HG03565 (cell line): ENCODE results near the gene SLC38A1.
A peak's percentile ranks its signal among the peaks of the same experiment; 100 is the strongest.
"Not testable (repeated sequence)": the region's sequence is repeated elsewhere in the genome, so short reads cannot be mapped to it uniquely, and the experiment has no call there.

Source experiments
- ATAC-seq: cut with Tn5 transposase; IDR thresholded peaks from one replicate; pipeline ENCODE4 v1.9.1; 2021; ENCODE audit warnings: mild to moderate bottlenecking, moderate library complexity; ENCODE audit not compliant: unreplicated experiment

Gene SLC38A1

DNA sequence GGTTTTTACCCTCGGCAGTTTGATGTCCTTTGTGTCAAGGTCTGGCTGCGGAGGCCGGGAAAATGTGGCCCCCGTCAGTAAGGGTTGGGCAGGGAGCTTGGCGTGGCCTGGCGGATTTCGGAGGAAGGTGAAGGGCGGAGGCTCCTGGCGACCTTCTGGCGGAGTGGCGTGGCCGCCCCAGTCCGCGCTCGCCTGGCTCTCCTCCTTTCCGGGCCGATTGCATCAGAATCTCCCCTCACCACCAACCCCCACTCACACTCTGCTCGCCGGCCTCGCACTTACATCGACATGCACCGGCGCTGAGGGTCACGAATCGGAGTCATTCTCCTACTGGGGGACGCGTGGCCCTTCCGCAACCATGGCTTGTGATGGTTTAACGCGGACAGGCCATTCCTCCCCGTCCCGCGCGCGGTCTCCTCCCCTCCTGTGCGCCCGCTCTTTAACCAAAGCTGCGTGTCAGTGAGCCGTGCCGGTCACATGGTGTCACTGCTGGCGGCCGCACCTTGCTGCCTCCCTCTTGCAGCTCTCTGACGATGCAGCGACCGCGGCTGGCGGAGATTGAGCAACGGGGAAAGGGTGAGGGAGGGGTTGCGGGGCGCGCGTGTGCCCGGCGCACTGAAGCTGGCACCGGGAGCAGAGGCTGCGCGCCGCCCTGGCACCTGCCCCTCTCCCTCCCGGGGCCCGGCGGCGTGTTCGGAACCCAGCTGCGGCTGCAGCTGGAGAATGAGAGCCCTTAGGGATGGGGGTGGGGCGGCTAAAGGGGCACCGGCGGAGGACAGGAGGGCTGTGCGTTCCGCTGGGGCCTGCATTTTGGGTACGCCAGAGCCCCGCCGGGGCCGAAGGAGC is at the start of gene SLC38A1:
Gene SLC38A1 (minus strand): TSS at position 461 of the 846 bp plus-strand sequence. CDS start 29,243 bp downstream, outside the sequence.
- ATAC-seq = peak; percentile 58

DNA sequence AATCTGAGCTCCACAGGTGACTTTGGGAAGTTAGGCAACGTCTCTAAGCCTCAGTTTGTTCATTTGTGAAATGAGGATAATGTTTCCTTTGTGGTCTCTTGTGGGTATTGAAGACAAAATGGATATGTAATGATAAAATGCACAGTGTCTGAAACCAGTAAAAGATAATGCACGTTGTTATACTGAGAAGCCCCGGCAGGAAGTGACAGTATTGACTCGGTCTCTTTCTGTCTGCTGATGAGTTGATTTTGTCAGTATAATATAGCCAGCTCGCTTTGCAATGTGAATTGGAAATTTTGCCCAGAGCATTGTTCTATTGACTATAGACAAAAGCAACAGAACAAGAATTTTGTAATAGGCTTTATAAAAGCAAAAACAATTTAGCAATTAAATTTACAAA is 49.2 kb upstream of the SLC38A1 start:
- ATAC-seq = no peak

DNA sequence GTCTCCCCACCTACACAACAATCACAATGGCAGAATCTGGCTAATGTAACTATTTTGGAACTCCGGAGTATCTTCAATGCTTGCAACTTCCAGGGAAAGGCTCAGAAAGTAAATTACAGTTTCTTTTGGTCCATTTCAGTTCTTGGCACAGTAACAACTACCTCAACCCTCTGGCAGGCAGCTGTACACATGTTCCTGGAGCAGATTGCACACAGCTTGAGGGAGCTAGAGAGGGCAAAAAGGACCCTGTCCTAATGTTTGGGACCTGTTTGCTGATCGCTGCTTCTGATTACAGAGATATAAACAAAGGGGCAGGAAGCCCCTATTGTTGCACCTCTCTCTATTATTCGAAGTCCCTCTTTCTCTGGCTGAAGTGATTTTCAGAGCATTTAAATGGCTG is 35.2 kb upstream of the SLC38A1 start:
- no peak for ATAC-seq

DNA sequence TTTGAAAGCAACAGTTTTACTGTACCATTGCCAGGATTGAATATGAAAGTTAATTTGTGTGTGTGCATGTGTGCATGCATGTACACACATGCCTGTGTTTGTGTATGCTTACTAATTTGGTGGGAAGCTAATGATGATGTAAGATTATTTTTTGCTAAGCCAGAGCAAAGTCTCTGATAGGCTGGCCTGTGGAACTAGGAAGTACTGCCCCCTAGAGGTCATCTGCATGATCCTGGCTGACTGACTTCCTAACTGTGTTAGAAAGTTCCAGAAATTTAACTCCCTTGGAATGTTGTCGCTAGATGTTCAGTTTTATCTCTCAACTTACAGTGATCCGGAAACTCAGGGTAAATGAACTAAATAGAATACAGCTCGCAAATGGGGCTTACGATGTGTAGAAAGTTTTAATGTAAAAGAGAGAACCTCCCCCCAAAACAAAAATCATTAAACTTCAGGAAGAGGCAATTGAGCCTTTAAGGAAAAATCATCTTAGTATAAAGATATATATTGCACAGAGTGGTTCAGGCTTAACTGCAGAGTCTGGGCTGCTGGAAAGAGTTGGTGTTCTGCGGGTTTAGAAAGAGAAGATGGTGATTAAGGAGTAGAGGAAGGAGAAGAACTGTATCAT is 34.3 kb upstream of the SLC38A1 start:
- ATAC-seq = no peak

DNA sequence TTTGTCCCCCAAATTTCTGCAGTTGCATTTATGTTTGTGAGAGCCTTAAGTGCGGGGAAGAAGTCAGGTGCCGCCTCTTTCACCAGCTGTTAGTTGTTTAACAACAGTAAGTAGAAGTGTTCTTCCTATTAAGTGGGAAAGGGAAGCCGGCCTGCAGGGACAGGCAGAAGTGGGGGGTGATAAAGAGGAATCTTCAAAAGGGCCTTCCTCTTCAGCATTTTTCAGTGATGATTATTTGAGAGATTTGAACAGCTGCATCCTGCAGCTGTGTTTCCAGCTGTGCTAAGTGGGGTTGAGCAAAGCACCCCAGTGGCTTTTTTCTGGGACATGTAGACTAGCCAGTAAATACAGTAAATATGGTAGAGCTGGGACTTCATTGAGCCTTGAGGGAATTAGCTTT is 32.1 kb upstream of the SLC38A1 start:
- ATAC-seq = no peak

DNA sequence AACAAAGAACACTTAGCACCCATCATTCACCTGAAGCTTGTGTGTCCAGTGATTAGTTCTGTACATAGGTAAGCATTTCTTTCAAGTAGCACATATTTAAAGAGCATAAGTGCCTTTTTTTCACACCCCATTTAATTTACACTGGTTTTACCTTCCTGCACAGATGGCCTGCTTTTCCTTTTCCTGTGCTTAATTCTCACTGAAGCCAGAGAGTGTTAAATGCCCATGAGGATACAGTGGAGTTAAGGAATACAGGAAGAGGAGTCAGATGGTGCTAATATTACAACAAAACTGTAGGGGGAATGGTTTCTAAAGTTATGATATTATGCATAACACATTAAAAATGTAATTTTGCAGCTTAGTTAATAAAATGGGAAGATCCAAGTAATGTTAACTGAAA is 31.0 kb upstream of the SLC38A1 start:
- no peak for ATAC-seq

DNA sequence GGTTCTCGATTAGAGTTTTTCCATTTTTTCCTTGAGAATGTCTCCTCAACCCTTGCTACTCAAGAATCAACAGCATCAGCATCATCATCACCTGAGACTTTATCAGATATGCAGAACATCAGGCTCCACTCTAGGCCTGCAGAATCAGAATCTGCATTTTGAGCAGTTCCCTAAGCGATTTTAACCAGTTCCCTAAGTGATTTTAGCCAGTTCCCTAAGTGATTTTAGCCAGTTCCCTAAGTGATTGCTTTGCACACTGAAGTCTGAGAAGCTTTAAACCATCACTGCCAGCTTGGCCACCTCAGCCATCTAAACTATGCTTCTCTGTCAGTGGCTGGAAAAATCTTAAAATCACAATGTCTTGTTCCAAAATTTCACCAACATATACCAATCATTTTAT is 29.4 kb upstream of the SLC38A1 start:
- ATAC-seq = no peak

DNA sequence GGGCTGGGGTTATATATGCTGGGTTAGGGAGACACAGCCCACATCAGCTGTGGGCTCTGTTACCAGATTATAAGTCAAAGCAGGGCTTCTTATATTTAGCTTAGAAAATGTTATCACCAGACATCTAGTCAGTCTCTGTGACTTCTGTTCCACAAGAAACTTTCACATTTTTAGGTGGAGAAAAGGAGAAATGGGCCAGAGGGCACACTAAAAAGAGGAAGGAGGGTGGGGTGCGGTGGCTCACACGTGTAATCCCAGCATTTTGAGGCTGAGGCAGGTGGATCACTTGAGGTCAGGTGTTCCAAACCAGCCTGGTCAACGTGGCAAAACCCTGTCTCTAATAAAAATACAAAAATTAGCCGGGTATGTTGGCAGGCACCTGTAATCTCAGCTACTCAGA is 28.0 kb upstream of the SLC38A1 start:
- no peak for ATAC-seq

DNA sequence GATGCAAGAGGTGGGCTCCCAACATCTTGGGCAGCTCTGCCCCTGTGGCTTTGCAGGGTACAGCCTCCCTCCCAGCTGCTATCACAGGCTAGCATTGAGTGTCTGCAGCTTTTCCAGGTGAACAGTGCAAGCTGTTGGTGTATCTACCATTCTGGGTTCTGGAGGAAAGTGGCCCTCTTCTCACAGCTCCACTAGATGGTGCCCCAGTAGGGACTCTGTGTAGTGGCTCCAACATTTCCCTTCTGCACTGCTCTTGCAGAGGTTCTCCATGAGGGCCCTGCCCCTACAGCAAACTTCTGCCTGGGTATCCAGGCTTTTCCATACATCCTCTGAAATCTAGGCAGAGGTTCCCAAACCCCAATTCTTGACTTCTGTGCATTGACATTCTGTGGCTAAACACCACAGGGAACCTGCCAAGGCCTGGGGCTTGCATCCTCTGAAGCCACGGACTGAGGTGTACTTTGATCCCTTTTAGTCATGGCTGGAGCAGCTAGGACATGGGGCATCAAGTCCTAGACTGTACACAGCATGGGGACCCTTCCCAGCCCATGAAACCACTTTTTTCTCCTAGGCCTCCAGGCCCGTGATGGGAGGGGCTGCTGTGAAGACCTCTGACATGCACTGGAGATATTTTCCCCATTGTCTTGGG is 24.0 kb upstream of the SLC38A1 start:
- ATAC-seq = no peak

DNA sequence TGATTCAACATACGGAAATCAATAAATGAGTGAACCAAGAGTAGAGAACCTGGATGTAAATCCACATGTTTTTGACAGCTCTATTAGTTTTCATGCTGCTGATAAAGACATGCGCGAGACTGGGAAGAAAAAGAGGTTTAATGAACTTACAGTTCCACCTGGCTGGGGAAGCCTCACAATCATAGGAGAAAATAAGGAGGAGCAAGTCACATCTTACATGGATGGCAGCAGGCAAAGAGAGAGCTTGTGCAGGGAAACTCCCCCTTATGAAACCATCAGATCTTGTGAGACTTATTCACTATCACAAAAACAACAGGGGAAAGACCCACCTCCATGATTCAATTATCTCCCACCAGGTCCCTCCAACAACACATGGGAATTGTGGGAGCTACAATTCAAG is 23.1 kb upstream of the SLC38A1 start:
- ATAC-seq = not testable (repeated sequence)

DNA sequence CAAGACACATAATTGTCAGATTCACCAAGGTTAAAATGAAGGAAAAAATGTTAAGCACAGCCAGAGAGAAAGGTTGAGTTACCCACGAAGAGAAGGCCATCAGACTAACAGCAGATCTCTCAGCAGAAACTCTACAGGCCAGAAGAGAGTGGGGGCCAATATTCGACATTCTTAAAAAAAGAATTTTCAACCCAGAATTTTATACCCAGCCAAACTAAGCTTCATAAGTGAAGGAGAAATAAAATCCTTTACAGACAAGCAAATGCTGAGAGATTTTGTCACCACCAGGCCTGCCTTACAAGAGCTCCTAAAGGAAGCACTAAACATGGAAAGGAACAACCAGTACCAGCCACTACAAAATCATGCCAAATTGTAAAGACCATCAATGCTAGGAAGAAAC is 16.3 kb upstream of the SLC38A1 start:
- not testable (repeated sequence) for ATAC-seq

DNA sequence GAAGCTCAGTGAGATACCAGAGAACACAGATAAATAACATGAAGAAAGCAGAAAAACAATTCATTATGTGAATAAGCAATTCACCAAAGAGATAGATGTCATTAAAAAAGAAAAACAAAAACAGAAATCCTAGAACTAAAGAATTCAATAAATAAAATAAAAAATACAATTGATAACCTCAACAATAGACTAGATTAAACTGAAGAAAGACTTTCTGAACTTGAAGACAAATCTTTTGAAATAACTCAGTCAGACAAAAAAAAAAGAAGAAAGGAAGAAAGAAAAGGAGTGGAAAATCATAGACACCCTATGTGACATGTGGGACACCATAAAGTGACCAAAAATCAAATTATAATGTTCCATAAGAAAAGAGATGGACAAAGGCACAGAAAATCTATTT is 14.0 kb upstream of the SLC38A1 start:
- ATAC-seq = no peak

DNA sequence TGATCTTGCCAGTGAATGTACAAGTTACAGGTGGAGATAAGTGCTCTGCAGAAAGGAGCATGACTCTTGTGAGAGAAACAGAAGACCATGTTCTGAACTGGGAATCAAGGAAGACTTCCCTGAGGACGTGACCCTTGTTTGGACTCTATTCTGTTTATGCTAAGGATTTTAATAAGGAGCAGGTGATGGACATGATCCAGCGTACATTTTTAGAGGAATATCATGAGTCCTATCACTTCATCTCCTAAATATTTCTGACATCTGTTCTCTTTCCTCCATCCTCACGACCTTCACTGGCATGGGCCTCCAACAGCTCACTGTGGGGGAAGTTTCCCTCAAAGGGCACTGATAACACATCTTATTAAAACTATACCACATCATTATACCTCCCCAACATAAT is 7.9 kb upstream of the SLC38A1 start:
- no peak for ATAC-seq

DNA sequence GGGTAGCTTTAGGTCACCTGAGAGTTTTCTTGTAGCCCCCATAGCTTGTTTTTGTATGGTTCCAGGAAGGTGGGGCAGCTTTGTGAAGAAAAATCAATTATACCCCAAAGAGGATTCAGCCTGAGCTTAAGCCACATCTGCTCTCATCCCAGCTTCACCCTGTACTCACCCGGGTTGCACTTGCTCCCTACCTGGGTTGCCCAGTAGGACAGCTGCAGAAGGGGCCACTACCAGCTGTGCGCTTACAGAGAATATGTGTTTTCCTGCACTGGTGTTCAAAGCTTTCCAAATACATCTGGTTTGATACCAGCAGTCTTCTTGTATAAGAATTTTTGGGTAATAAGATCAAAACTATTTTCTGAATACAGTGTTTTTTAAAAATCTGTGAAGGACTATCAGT is 3.0 kb upstream of the SLC38A1 start:
- no peak for ATAC-seq

DNA sequence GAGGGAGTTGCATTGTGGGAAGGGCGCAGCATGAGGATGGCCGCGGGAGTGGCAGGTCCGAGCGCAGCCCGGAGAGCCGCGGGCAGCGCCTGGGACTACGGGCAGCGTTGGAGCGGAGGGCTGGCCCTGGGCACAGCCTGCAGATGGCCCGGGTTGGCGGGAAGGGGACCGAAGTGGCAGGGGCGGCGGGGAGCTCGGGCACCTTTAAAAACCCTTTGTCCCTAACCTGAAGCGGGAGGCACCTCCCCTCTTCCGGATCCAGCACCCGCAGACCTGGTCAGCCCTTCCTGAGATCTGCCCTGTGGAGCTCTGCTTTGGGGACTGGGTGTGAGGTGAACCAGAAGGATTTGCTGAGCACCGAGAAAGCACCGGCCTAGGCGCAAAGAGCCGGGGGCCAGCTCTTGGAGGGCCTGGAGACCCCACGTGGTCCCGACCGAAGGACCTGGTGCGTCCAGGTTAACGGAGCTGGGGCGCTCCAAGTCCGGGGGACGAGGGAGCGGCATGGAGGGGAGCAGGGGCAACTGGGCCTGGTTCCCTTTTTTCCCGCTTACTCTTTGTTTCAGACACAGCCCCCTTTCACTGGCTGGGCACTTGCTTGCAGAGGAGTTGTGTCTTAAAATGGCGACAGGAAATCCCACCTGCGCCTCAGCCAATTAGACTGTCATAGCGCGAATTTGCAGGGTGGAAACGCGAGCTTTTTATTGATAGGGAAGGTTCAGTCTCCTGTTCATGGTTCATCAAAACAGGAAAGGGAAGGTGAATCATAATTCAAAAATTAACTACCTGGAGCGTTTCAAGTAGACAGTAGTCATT is 792 bp upstream of the SLC38A1 start:
- ATAC-seq = no peak

DNA sequence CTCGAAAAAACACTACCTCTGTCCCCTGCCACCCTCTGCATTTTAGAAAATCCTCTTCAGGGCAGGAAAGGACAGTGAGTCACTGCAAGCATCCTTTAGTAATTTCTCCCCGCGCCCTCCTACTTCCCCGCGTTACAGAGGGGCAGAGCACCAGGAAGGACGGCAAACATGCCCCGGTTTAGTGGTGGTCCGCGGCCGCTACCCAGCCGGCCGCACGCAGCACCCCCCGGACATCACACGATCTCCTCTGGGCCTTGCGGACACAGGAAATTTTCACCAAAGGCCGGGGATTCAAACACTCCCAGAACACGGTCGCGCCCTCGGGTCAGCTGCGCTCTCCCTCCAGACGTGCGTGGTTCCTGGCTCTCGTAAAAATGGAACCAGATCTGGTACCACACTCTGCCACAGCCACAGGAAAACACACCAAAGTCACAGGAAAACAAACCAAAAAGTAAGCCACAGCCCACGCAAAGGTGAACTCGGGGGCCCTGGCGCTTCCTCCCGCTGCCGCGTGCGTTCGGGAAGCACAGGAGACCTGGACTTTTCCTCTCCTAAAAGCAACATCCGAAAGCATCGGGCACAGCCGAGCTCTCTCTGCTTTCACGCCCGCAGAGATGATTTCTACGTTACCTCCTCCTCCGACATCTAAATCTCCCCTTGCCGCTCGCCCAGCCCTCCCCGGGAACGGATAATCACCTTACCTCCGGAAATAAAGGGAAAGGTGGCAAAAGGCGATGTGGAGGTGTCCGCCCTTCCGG is 839 bp downstream of the SLC38A1 start:
- no peak for ATAC-seq

DNA sequence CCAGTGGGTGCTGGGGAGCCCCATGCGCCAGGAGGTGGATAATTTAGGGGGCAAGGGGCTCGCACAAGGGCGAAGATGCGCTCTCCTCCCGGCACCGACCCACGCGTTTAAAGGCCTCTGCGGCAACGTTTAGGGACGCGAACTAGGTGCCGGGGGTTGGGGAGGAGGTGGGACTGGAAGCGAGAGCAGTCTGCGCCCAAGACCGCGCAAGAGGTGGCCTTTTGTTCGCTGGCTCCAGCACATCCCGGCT is 1.3 kb downstream of the SLC38A1 start:
- no peak for ATAC-seq

DNA sequence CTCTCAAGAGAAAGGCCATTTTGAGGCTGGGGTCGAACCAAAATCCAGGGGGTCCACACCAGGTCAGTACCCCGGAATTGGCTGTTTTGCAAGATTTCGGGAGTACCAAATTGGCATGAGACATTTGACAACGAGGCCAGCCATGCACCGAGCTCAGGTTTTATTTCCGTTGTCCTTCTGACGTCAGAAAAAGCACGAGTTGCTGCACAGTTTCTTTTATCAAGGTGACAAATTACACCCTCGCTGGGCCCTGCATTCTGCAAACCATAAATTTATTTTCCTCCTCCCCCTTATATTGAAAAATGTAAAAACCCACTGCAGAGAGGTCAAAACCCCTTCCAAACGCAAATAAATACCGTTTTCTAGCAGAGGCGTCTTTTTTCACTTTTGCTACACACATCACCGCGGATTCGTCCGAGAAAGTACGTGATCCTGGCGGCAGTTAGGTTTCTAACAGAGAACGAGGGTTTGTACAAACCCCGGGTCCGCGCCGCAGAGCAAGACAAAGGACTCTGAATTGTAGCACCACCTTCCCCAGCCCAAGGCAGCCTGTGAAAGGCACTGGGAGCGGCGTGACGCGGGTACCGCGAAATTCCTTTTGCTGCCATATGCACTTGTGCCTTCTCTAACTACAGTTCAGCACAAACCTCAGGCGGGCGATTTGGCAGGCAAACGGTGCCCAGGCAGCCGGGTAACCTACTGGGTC is 1.8 kb downstream of the SLC38A1 start:
- ATAC-seq = no peak

DNA sequence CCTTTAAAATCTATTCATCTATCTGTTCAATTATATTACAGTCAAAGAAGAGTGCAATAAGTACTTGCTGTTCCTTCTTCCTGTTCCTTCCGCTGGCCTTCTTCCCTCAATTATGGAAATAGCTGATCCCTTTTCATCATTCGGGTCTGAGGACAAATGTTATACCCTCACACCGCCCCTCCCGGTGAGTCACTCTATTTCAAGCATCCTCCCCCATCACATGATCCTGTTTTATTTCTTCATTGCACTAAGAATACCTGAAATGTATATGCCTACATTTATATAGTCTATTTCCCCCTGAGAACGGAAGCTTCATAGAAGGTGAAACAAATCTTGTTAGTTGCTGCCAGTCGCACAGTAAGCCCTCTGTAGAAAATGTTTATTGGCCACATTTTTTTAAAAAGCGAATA is 2.5 kb downstream of the SLC38A1 start:
- no peak for ATAC-seq

DNA sequence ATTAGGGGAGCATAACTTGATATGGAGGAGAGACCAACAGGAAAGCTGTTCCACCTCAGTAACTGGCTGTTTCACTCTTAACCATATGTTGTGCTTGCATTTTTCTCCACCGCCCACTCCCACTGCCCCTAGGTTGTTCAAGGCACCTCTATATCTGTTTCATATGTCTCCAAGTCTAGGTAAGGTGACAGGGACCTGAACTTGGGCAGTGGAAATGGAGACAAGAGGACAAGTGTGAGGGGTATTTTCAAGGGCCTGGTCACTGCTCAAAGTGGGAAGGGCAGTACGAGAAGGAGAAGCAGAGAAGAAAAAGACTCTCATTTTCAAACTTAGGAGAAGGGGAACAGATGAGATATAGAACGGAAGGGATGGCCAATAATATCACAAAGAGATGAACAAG is 3.1 kb downstream of the SLC38A1 start:
- ATAC-seq = no peak
